Cortex of kidney (tissue), 1 donor: ENCODE data around the gene FGGY.
"Not testable (repeated sequence)": the region's sequence is repeated elsewhere in the genome, so short reads cannot be mapped to it uniquely, and the experiment has no call there.

Experiments
- DNase-seq: peaks from one replicate; lab custom pipeline; 2025; lab: John Stamatoyannopoulos, UW

Gene FGGY, protein sequence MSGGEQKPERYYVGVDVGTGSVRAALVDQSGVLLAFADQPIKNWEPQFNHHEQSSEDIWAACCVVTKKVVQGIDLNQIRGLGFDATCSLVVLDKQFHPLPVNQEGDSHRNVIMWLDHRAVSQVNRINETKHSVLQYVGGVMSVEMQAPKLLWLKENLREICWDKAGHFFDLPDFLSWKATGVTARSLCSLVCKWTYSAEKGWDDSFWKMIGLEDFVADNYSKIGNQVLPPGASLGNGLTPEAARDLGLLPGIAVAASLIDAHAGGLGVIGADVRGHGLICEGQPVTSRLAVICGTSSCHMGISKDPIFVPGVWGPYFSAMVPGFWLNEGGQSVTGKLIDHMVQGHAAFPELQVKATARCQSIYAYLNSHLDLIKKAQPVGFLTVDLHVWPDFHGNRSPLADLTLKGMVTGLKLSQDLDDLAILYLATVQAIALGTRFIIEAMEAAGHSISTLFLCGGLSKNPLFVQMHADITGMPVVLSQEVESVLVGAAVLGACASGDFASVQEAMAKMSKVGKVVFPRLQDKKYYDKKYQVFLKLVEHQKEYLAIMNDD

DNA sequence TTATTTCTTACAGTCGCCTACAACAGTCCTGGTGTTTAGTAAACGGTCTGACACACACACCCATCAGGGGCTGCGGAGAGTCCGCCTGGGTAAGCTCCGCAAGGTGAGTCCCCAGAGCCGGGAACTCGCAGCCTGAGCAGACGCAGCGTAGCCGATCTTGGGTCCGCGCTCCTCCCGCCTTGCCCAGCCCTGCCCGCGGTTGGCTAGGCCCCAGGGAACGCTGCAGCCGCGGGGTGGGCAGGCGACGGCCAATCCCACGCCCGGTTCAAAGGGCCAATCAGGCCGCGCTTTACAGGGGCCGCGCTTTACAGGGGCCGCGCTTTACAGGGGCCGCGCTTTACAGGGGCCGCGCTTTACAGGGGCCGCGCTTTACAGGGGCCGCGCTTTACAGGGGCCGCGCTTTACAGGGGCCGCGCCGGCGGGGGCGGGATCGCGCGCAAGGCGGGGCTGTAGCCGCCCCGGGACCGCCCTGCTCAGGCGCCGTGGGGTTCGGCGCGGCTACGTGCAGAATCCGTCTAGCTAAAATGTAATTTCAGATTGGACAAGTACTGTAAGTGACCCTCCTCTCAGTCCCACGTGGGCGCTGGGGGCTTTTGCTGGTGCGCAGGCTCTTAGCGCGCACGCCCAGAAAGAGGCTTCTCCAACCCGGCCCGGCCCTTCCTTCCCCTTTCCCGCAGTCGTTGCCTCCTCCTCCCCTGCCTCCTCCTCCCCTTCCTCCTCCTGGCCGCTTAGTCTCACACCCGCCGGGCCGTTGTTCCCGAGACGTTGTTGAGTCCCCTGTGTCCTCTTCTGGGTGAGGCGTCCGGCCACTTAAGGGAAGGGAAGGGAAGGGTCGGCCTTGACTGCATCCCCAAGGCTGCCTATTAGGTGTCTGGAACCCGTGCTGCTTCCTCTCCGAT is at the start of gene FGGY:
Gene FGGY, plus strand, starts transcription at position 737 of the 899 bp plus-strand sequence. CDS start 24,456 bp downstream, outside the sequence.
- peak; percentile 47 for DNase-seq

DNA sequence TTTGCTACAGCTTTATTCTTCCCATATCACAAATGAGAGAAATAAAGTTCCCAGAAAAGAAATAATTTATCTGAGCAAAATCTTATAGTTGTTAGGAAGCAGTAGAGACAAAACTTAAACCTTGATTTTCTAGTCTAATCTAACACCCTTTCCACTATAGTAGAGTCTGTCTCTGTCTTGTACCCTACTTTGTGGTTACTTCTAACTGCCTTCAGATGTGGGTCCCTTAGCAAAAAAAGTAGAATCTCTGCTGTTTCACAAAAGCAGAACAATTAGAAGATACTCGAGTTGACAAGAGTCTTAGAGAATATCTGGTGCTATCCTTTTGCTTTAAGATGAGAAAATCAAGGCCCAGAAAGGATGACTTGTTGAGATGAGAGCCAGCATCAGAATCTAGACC is 48.1 kb upstream of the FGGY start:
- no peak for DNase-seq

DNA sequence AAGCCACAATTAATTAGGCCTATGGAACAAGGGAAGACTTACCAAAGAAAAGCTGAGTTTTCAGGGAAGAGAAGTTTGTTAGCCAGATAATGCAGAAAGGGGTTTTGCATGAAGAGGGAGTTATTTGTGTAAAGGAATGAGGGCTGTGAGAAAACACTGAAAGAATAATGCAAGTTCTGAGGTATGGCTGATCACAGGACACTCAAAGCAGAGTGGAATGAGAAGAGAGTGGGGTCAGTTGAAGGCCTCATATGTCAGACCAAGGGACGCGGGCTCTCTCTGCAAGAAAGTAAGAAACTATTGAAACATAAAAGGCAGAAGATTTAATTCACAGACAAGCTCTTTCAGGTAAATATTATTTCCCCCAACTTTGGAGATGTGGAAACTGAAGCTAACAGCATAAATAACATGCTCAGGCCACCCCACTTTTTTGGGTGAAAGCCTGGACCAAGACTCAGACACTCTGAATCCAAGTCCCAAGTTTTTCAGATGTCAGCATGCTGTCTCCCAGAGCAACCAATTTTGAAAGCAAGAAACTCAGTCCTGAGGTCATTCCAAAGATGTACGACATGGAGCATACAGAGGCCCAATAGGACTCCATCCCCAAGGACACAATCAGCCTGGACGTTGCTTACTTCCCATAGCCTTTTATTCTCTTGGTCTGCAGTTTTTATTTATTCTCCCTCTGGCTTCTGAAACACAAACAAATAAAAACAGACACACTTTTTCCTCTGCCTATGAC is 47.3 kb upstream of the FGGY start:
- no peak for DNase-seq

DNA sequence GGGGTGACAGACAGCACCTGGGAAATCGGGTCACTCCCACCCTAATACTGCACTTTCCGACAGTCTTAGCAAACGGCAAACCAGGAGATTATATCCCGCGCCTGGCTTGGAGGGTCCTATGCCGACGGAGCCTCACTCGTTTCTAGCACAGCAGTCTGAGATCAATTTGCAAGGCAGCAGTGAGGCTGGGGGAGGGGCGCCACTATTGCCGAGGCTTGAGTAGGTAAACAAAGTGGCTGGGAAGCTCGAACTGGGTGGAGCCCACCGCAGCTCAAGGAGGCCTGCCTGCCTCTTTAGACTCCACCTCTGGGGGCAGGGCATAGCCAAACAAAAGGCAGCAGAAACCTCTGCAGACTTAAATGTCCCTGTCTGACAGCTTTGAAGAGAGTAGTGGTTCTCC is 45.8 kb upstream of the FGGY start:
- DNase-seq, result not testable (repeated sequence)

DNA sequence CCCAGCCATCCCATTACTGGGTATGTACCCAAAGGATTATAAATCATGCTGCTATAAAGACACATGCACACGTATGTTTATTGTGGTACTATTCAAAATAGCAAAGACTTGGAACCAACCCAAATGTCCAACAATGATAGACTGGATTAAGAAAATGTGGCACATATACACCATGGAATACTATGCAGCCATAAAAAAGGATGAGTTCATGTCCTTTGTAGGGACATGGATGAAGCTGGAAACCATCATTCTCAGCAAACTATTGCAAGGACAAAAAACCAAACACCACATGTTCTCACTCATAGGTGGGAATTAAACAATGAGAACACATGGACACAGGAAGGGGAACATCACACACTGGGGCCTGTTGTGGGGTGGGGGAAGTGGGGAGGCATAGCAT is 40.5 kb upstream of the FGGY start:
- not testable (repeated sequence) for DNase-seq

DNA sequence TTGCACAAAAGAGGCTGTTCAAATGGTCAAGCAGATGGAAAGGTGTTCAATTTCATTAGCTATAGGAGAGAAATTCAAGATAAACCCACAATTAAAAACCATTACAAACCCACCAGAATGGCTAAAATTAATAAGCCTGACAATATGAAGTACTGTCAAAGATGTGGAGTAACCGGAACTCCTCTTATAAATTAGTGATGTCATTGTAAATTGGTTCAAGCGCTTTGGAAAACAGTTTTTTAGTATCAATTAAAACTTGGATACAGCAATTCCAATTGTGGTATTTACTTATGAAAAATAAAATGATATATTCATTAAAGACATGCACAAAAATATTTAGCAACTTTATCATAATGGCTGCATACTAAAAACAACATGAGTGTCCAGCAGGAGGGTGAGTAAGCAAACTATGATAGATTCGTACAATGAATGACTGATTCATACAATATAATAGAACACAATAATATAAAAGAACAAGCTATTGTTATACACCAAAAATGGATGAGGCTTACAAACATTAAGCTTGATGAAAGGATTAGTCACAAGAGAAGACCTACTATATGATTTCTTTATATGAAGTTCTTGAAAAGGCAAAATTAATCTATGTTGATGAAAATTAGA is 38.4 kb upstream of the FGGY start:
- no peak for DNase-seq

DNA sequence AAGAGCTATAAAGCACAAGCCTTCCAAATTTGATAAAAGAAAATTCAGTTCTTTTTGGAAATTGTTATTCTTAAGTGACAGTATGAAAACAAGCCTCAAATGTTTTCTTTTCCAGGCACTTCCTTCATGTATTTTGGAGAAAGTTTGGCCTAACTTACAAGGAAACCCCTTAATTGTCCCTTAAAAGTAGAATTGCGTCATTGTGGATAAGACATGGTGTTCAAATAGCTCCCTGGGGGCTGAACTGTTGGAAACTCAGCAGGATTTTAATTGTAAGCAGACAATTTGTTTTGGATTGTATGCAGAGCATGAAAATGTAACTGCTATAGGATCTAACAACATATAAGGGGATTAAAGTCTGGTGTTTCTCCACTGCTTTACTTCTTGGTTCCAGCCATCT is 35.4 kb upstream of the FGGY start:
- DNase-seq, result no peak

DNA sequence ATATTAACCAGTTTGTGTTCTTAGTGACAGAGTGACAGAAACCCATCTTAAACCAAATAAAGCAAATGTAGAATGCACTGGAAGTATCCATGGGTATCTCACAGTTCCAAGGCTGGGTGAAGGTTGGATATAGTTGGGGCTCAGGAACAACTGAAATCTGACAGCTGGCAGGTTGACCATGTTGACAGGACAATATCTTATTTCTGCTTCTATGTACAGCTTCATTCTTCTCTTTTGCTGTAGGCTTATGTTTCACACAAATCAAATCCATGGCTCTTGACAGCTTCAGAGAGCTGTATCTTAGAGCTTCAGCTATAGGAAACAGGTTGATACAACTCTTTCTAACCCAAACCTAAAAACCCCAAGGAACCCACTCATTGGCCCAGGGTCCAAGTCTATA is 34.3 kb upstream of the FGGY start:
- no peak for DNase-seq

DNA sequence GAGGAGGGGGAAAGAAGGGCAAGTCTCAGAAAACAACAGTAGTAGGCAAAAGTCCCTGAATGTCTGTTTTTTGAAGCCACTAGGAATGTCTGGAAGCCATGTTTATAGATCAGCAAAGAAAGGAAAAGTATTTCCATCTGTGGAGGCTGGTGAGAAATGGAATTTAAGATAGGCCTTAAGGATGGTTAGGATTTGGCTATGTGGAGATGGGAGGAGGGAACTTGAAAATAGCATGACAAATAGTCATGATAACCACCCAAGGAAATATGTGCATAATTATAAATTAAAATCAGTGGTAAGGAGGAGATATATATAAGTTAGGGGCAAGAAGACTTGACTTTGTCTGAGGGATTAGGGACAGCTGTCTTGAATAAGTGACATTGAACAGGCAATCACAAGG is 33.8 kb upstream of the FGGY start:
- no peak for DNase-seq

DNA sequence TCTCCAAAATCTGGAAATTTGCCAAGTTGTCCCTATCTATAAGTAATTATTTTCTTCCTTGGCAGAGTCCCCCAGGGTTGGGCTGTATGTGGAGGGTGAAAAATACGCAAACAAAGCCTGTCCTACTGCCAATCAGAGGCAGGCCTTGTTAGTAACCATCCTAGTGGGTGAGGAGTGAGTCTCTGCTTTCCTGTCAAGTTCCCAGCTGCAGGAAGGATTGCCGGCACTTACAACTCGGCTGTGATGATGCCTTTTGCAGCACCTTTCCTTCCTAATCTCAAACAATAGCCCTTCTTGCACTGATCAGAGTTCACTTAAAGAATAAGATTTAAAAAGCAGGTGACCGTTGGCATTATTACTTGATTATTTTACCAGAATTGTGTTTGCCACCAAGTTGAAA is 31.3 kb upstream of the FGGY start:
- no peak for DNase-seq

DNA sequence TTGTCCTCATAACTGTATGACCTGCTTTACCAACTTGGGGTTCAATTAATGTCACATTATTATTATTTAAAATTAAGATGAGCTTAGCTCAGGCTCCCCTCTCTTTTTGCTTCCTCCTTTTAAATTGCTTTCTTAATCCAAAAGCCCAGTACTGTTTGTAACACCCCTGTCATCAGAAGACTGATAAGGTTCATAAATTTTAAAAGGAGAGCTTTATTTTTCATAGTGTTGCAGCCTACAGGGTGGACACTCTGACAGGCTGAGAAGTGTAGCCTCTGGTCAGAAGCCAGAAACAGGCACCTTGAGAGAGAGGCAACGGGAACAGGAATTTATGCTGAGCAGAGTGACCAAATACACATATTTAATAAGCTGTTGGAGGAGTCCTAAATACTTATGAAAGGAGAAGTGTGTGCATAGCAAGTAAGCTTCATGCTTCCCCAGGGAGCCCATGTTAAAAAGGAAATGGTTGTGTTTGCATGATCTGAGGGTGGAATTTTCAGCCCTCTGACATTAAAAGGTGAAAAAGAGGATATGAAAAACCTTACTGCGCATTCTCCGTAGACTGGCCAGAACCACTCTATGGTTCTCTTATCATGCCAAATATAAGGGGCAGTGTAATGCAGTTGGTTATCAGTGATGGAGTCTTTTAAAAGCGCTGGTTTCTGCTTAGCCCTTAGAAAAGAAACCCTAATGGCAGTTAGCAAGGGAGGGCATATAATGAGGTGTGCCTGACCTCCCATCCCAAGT is 30.5 kb upstream of the FGGY start:
- no peak for DNase-seq

DNA sequence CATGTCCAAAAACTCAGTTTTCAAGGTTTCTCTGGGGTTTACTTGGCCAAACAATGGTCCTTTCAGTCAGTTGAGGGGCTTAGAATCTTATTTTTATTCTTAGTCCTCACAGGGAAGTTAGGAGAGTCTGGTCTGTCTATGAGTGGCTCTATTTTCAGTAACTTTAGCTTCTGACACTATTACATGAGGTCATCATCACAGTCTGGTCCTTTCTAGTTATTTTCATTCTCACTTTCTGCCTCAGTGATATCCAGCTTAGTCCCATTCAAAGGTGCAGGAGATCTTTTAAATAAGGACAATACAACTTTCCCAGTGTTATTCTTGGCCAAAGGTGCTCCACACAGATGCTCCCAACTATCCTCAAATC is 30.0 kb upstream of the FGGY start:
- DNase-seq, result no peak

DNA sequence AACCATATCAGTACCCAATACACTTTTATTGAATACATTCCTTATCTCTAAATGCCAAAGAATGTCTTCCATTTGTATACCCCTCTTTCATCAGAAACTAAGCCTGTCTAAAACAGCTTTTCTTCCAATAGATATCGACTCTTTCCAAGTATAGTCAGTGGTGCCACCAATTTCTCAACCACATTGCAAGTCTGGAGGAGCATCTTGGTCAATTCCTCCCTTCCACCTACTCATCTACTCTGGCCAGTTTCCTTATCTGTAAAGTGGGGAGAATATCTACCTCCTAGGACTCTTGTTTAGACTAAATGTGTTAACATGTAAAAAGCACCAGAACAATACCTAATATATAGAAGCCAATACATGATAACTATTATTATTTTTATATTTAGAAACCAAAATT is 28.5 kb upstream of the FGGY start:
- DNase-seq, result no peak

DNA sequence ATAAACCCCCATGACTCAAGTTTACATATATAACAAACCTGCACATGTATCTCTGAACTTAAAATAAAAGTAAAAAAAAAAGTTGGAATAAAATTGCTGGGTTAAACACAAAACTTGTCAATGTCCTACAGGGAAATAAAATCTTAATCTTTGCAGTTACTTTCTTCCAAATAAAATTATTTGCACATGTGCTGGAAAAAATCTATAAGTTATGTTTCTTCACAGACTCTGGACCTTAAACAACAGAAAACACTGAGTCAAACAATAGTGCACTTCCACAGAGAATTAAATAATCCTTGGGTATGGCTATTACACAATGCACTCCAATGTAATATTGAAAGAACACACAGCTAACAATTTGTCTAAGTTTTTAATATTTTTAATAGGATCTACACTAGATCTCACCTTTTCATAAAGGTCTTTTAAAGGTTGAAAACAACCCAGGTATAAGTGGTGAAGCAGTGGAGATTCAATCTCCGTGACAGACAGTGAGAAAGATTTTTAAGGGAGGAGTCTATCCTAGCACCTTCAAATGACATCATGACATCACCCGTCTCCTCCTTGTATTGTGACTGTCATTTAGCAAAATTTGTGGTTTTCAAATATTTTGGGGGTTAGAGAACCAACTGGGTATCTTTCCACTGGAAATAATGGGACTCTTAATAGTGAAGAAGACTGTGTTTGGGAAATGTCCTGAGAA is 25.2 kb upstream of the FGGY start:
- no peak for DNase-seq

DNA sequence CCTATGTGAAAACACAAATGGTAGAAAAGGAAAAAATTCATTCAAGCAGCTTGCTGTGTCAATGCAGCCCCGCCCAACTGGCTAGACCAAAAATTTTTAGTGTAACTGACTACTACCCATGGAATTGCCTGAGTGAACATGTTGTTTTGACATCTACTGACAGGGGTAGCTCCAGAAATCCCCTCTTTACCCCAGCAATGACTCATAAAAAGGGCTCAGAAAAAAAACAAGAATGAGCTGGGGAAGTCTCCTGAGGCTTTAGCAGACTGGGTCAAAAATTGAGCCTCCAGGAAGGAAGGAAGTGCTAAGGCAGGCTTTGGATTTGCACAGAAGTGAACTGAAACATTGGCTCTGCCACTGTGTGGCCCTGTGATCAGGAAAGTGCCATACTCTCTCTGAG is 24.4 kb upstream of the FGGY start:
- no peak for DNase-seq

DNA sequence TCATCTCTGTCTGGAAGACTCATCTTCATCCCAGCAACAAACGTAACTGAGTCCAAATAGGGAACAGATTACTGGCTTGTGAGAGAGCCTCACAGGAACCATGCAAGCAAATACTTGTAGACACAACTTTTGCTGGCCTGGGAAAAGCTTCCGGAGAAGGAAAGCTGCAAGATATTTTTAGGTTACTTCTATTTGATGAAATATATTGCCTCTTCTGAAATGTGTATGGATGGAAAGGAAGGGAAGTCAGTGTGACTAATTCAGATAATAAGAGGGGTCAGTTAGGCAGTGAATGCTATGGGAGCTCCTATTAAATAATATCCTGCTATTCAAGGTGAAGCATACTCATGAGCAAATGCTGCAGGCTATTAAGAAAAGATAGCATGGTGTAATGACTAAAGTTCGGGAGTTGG is 20.4 kb upstream of the FGGY start:
- no peak for DNase-seq

DNA sequence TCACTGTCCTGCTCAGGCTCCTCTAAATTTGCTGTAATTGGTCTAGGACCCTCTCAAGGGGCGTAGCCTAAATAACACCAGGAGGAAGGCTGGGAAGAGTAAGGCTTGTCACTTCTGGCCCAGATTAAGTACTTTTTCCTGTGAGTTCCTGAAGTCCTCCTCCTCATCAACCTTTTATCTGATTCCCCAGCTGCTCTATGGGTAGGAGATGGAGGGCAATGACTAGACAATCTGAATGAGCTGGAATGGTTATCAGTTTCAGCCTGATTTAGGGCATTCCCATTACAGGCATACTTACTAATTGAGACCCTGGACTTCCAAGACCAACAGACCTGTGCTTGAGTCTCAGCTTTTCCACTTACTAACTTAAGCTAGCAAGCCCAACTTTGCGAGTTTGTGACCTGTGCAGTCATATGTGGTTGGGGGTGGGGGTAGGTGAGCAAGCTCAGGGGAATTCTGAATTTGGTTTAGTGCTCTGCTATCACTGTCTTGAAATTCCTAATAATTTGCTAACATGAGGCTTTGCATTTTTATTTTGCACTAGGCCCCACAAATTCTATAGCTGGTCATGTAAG is 18.0 kb upstream of the FGGY start:
- DNase-seq, result no peak

DNA sequence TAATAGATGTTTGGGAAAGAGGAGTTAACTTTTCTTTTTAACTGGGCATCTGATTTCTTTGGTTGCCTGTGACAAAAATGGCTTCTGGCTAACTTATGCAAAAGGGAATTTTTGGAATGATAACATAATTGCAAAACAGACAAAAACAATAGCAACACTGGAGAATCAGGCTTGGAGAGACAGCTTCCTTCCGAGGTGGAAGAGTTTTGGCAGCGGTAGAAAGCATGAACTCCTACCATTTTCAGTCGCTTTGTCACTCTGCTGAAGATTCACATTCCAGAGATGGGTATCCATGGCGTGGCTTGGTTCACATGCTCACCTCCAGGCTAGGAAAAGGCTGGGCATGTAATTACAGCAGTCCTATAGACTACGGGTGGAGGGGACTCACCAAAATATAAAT is 17.2 kb upstream of the FGGY start:
- no peak for DNase-seq

DNA sequence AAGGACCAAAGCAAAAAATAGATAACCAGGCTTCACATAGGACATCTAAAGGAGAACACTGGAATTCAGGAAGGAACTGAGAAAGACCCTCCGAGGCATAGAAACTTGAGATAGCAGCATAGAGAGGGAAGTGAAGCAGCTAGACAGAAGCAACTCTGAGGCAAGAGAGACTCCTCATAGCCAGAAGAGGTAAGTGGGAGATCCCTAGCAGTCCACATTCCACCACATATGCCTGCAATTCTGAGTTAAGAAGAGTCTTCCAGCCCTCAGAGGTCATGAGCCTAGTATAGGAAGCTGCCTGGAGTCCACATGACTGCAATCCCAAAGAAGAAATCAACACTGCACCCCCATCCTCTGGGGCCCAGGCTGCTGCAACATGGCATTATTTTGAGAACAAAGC is 13.9 kb upstream of the FGGY start:
- DNase-seq, result no peak

DNA sequence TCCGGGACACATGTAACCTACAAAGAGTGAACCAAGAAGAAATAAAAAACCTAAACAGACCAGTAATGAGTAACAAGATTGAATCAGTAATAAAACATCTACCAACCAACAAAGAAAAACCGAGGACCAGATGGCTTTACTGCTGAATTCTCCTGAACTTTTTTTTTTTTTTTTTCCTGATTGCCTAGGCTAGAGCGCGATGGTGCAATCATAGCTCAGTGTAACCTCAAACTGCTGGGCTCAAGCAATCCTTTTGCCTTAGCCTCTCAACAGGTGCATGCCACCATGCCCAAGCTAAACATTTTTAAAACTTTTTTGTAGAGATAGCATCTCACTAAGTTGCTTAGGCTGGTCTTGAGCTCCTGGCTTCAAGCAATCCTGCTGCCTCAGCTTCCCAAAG is 11.2 kb upstream of the FGGY start:
- DNase-seq, result no peak
